GM12878 (cell line): ENCODE measurements around the gene SFTPB. TPM values are rescaled to one million over a fixed set of nuclear protein-coding genes. Genes with fewer than 3 reads are reported as not detected.

Experiments used
- ATAC-seq: fragments of 200-7000 bp; cut with Tn5 transposase; 3 replicates; pipeline ENCODE4 v1.9.1; 2020; ENCODE audit warnings: mild to moderate bottlenecking, moderate library complexity
- BruUV-seq: library from RNA; stranded (reverse); fragments of 400-500 nt; replicated peaks from 2 replicates; lab custom pipeline; 2021; lab: Mats Ljungman, UMichigan
- CTCF ChIA-PET: fragments of 300-600 bp; sonication (Branson Sonifier 250); formaldehyde crosslinking; extraction: SDS; loops from one replicate; lab custom pipeline; 2021; ENCODE audit warnings: inconsistent platforms; lab: Yijun Ruan, JAX
- POLR2A ChIA-PET: fragments of 350-600 bp; formaldehyde crosslinking; extraction: SDS; loops from one replicate; lab custom pipeline; 2021; ENCODE audit warnings: inconsistent platforms; lab: Charles Lee
- RAD21 ChIA-PET: fragments of 300-600 bp; sonication (Branson Sonifier 250); formaldehyde crosslinking; loops from one replicate; lab custom pipeline; 2023; ENCODE audit warnings: antibody characterized with exemption; ENCODE audit not compliant: unreplicated experiment; lab: Charles Lee
- SMC1A ChIA-PET: fragments of 300-600 bp; sonication (Branson Sonifier 250); formaldehyde crosslinking; loops from one replicate; lab custom pipeline; 2023; ENCODE audit not compliant: unreplicated experiment, uncharacterized antibody; lab: Charles Lee
- DNase-seq: peaks from one replicate; pipeline ENCODE4 v3.0.0-alpha.2; 2011; ENCODE audit warnings: low read depth, low spot score
- FAIRE-seq: peaks from 3 replicates; lab custom pipeline; 2011; peaks lifted over from hg19 to GRCh38; lab: Jason Lieb, UNC
- H2AFZ ChIP-seq: 2 replicates; pipeline ENCODE4 v1.6.0; 2011; ENCODE audit warnings: low read depth, low read length, control low read depth; ENCODE audit not compliant: control insufficient read depth
- H3K27ac ChIP-seq: 2 replicates; pipeline ENCODE4 v1.5.1; 2011; ENCODE audit warnings: control low read depth; ENCODE audit not compliant: control insufficient read depth, insufficient read depth
- H3K27me3 ChIP-seq, 2 experiments: replicated peaks in 1 of 2; 2 replicates each; pipeline versions ENCODE4 v1.6.0 to v1.6.1; 2011; ENCODE audit warnings: low read length in 1 of 2; ENCODE audit not compliant: control insufficient read depth in 2 of 2, insufficient read depth in 2 of 2
- H3K36me3 ChIP-seq, 2 experiments: 2 replicates each; pipeline ENCODE4 v1.5.1; 2011; ENCODE audit warnings: low read length in 1 of 2; ENCODE audit not compliant: control insufficient read depth in 2 of 2, insufficient read depth in 2 of 2
- H3K4me1 ChIP-seq: 2 replicates; pipeline ENCODE4 v1.6.1; 2011; ENCODE audit warnings: mild to moderate bottlenecking, low read length, moderate library complexity, mixed read lengths; ENCODE audit not compliant: control insufficient read depth, insufficient read depth
- H3K4me2 ChIP-seq: 2 replicates; pipeline ENCODE4 v1.6.0; 2011; ENCODE audit warnings: control low read depth; ENCODE audit not compliant: control insufficient read depth, insufficient read depth
- H3K4me3 ChIP-seq: fragments of 200-600 bp; sonication (generic); 2 replicates; pipeline ENCODE4 v1.5.1; 2016
- H3K79me2 ChIP-seq: 2 replicates; pipeline ENCODE4 v1.6.0; 2011; ENCODE audit warnings: low read length; ENCODE audit not compliant: control insufficient read depth, insufficient read depth
- H3K9ac ChIP-seq: 2 replicates; pipeline ENCODE4 v1.8.0; 2011; ENCODE audit warnings: low read length, control low read depth, mixed read lengths; ENCODE audit not compliant: control insufficient read depth, insufficient read depth
- H3K9me3 ChIP-seq: replicated peaks from 3 replicates; pipeline ENCODE4 v1.5.1; 2011; ENCODE audit warnings: mild to moderate bottlenecking, low read length; ENCODE audit not compliant: control insufficient read depth, insufficient read depth
- H4K20me1 ChIP-seq: 2 replicates; pipeline ENCODE4 v1.6.0; 2011; ENCODE audit not compliant: control insufficient read depth, insufficient read depth
- ASH2L ChIP-seq: fragments of 300-600, 200-600 bp; sonication (generic); IDR thresholded peaks from 2 replicates; pipeline ENCODE4 v1.6.1; 2017; ENCODE audit warnings: low read depth, mild to moderate bottlenecking, borderline replicate concordance
- BMI1 ChIP-seq: fragments of 450-650 bp; IDR thresholded peaks from 2 replicates; pipeline ENCODE4 v1.6.1; 2016; ENCODE audit warnings: mild to moderate bottlenecking, moderate library complexity, borderline replicate concordance
- CREB1 ChIP-seq: IDR thresholded peaks from 2 replicates; pipeline ENCODE4 v1.6.1; 2012; ENCODE audit warnings: low read depth, mild to moderate bottlenecking, inconsistent platforms
- DPF2 ChIP-seq: fragments of 450-650 bp; IDR thresholded peaks from 2 replicates; pipeline ENCODE4 v1.6.1; 2017; ENCODE audit warnings: mild to moderate bottlenecking
- E2F4 ChIP-seq: IDR thresholded peaks from 2 replicates; pipeline ENCODE4 v1.6.1; 2012; ENCODE audit warnings: low read depth, low read length, improper control_type of control experiment
- HSF1 ChIP-seq: fragments of 150-350 bp; IDR thresholded peaks from 2 replicates; pipeline ENCODE4 v1.6.1; 2014; ENCODE audit warnings: mild to moderate bottlenecking, low read depth, low read length
- KAT2A ChIP-seq: conservative IDR thresholded peaks from 2 replicates; pipeline ENCODE4 v1.6.1; 2011; ENCODE audit warnings: low read depth, low read length; ENCODE audit not compliant: control insufficient read depth
- MXI1 ChIP-seq: fragments of 150-350 bp; IDR thresholded peaks from 2 replicates; pipeline ENCODE4 v1.6.1; 2011; ENCODE audit warnings: low read depth, mild to moderate bottlenecking, inconsistent platforms, low read length, improper control_type of control experiment
- NBN ChIP-seq: fragments of 450-650 bp; IDR thresholded peaks from 2 replicates; pipeline ENCODE4 v1.6.1; 2016
- NFIC ChIP-seq: IDR thresholded peaks from 2 replicates; pipeline ENCODE4 v1.6.1; 2012; ENCODE audit warnings: low read depth, mild to moderate bottlenecking, inconsistent platforms, low read length, moderate library complexity
- POU2F2 ChIP-seq: IDR thresholded peaks from 3 replicates; pipeline ENCODE4 v1.6.1; 2011; ENCODE audit warnings: low read depth, mild to moderate bottlenecking, low read length, borderline replicate concordance
- RAD21 ChIP-seq: IDR thresholded peaks from 2 replicates; pipeline ENCODE4 v1.6.1; 2011; ENCODE audit warnings: mild to moderate bottlenecking, low read depth, low read length, moderate library complexity; ENCODE audit not compliant: insufficient read depth
- SMAD1 ChIP-seq: fragments of 450-650 bp; IDR thresholded peaks from 2 replicates; pipeline ENCODE4 v1.6.1; 2018; ENCODE audit warnings: mild to moderate bottlenecking, low read depth; ENCODE audit not compliant: partially characterized antibody
- STAT1 ChIP-seq: fragments of 450-650 bp; conservative IDR thresholded peaks from 2 replicates; pipeline ENCODE4 v1.6.1; 2014; ENCODE audit warnings: antibody characterized with exemption, mild to moderate bottlenecking
- YBX1 ChIP-seq: fragments of 450-650 bp; IDR thresholded peaks from 2 replicates; pipeline ENCODE4 v1.6.1; 2016; ENCODE audit warnings: antibody characterized with exemption
- WGBS: methylation state at CpG from one replicate; pipeline ENCODE4 v1.1.6; 2016; ENCODE audit warnings: low lambda C conversion rate; ENCODE audit not compliant: insufficient replicate concordance, insufficient coverage; ENCODE audit errors: missing lambda C conversion rate; 5-methylcytosine and 5-hydroxymethylcytosine counted together
- in situ Hi-C: fragments of 300-500 bp; cut with MboI; formaldehyde crosslinking; loops from 9 replicates; pipeline ENCODE4 v1.14.3; 2018; ENCODE audit warnings: mixed read lengths
- intact Hi-C: fragments of 100-400 bp; cut with micrococcal nuclease; formaldehyde crosslinking; loops from one replicate; pipeline ENCODE4 v1.14.2; 2022; ENCODE audit not compliant: unreplicated experiment
- polyA plus RNA-seq, 11 experiments: library from polyadenylated mRNA; depleted of rRNA in 4 of 11; unstranded in 6 of 11; stranded (reverse) in 5 of 11; fragments of >200 nt; fragmentation: Nextera tagmentation in 4 of 11; fragmentation: Illumina TruSeq in 1 of 11; extraction: Ambion mirVana in 4 of 11; extraction: Trizol in 1 of 11; gene quantifications; 1 replicate in 1 of 11; 2 replicates in 10 of 11; pipeline versions ENCODE4 v1.2.1 to v1.2.3, GENCODE V29; 2011 to 2016; ENCODE audit warnings: inconsistent platforms in 2 of 11, missing spikeins in 2 of 11, low read depth in 1 of 11
- total RNA-seq, 4 experiments: library from RNA; depleted of rRNA in 3 of 4; stranded (reverse); fragments of >200 nt in 3 of 4; fragmentation: Illumina TruSeq in 1 of 4; extraction: Trizol in 1 of 4; gene quantifications; 2 replicates each; pipeline versions ENCODE4 v1.2.1 to v1.2.3, GENCODE V29; 2013 to 2021

The SFTPB gene
- total and polyA plus RNA-seq, 10 of the 15 experiments (the other 5 are each of a cell fraction or from before 2014, with no cell fraction given) = 0.02 to 5.3 TPM; not detected in 8

- ATAC-seq = no peak
- Histone ChIP-seq H3K4me1 (peaks cover 3% of the 10 kb centered on the region; the same call in 1 of the 2 replicates), H3K27me3 (no peaks in the 10 kb centered on the region), H3K9ac (no peak overlapping the region), H4K20me1 (no peaks in the 10 kb centered on the region), H3K27ac (no peak overlapping the region), H2AFZ (no peak overlapping the region), H3K36me3 (no peaks in the 10 kb centered on the region), H3K9me3 (no peaks in the 10 kb centered on the region), H3K79me2 (no peaks in the 10 kb centered on the region), H3K4me2 (no peak overlapping the region), H3K4me3 (no peak overlapping the region)
- DNase-seq = no peak
- intact Hi-C loops (no loop called here), in situ Hi-C loops (no loop called here)
- ChIA-PET RAD21 (interaction anchor here (1.2 kb wide), 1 partner anchor 26 kb away, joined by 3 read pairs; no protein-coding TSS in a partner anchor), CTCF (interaction anchor here (2.5 to 2.7 kb wide), 3 partner anchors 9 to 37 kb away, joined by 6 to 11 read pairs (median 8); no protein-coding TSS in a partner anchor), SMC1A (interaction anchor here (0.9 to 3.0 kb wide), 2 partner anchors 9 to 37 kb away, joined by 3 to 9 read pairs; no protein-coding TSS in a partner anchor), POLR2A (no interaction called here)
- no peak for FAIRE-seq
- TF ChIP-seq STAT1 (no peak), SMAD1 (no peak)
- no TSS peak for BruUV-seq
- 0% methylated on average over 2 of the region's 2 CpGs for WGBS
Observed at GRCh38 chr2:85674417-85674816, 6.4 kb upstream of the SFTPB start.

- Histone ChIP-seq H3K36me3 (no peaks in the 10 kb centered on the region), H3K79me2 (no peaks in the 10 kb centered on the region), H4K20me1 (no peaks in the 10 kb centered on the region), H3K4me3 (no peak overlapping the region), H3K4me2 (no peak overlapping the region), H3K27ac (no peak overlapping the region), H3K4me1 (peaks cover 3% of the 10 kb centered on the region; the same call in 1 of the 2 replicates), H3K27me3 (no peaks in the 10 kb centered on the region), H2AFZ (no peak overlapping the region), H3K9me3 (no peaks in the 10 kb centered on the region), H3K9ac (no peak overlapping the region)
- DNase-seq (no peak), ATAC-seq (no peak), FAIRE-seq (no peak)
- ChIA-PET CTCF (interaction anchor here (0.7 to 2.7 kb wide), 4 partner anchors 10 to 53 kb away, joined by 3 to 9 read pairs (median 7); no protein-coding TSS in a partner anchor), POLR2A (no interaction called here), SMC1A (interaction anchor here (0.9 to 3.0 kb wide), 5 partner anchors 10 to 55 kb away, joined by 3 to 9 read pairs (median 4); no protein-coding TSS in a partner anchor), RAD21 (interaction anchor here (1.4 kb wide), 1 partner anchor 32 kb away, joined by 5 read pairs; no protein-coding TSS in a partner anchor)
- no TSS peak for BruUV-seq
- WGBS = 40% methylated on average over 11 of the region's 11 CpGs
- in situ Hi-C loops = no loop called here
- intact Hi-C loops = no loop called here
- no peak for TF ChIP-seq YBX1
- TF ChIP-seq NBN = no peak
- no peak for TF ChIP-seq NFIC
- no peak for TF ChIP-seq BMI1
- no peak for TF ChIP-seq CREB1
- no peak for TF ChIP-seq KAT2A
- TF ChIP-seq MXI1 = no peak
- no peak for TF ChIP-seq ASH2L
- TF ChIP-seq HSF1 = no peak
- TF ChIP-seq DPF2 = no peak
- TF ChIP-seq RAD21 = no peak
- no peak for TF ChIP-seq POU2F2
- TF ChIP-seq STAT1 = no peak
- no peak for TF ChIP-seq E2F4
Observed at GRCh38 chr2:85673716-85674375, 5.8 kb upstream of the SFTPB start.
